HUDEP-2 (cell line): ENCODE measurements around the gene CALN1.

ENCODE experiments used
- DNase-seq, 76 experiments: peaks; one replicate each; lab custom pipeline; 2025; ENCODE audit not compliant: unreplicated experiment in 76 of 76; lab: John Stamatoyannopoulos, UW

The CALN1 gene

GRCh38 chr7:72326811-72327210 lies 85.3 kb downstream of the CALN1 start:
- DNase-seq = no peak

GRCh38 chr7:72326365-72326764 lies 85.8 kb downstream of the CALN1 start:
- no peak for DNase-seq

GRCh38 chr7:72325561-72325960 lies 86.6 kb downstream of the CALN1 start:
- DNase-seq = no peak

- no peak for DNase-seq
These were observed 90.5 kb downstream of the CALN1 start for GRCh38 chr7:72321637-72322036.

- DNase-seq = no peak
These were observed 91.1 kb downstream of the CALN1 start for GRCh38 chr7:72321081-72321480.

- DNase-seq = no peak
These were observed 94.8 kb downstream of the CALN1 start for GRCh38 chr7:72317341-72317740.

GRCh38 chr7:72316148-72316547 lies 96.0 kb downstream of the CALN1 start:
- DNase-seq = no peak

- DNase-seq = no peak
These were observed 98.2 kb downstream of the CALN1 start for GRCh38 chr7:72313906-72314305.

GRCh38 chr7:72310301-72310700 lies 101.8 kb downstream of the CALN1 start:
- no peak for DNase-seq

GRCh38 chr7:72309476-72309875 lies 102.7 kb downstream of the CALN1 start:
- no peak for DNase-seq

- DNase-seq = no peak
These were observed 103.2 kb downstream of the CALN1 start for GRCh38 chr7:72308986-72309385.

GRCh38 chr7:72307566-72307965 lies 104.6 kb downstream of the CALN1 start:
- no peak for DNase-seq

GRCh38 chr7:72298912-72299311 lies 113.2 kb downstream of the CALN1 start:
- no peak for DNase-seq

- DNase-seq = no peak
These were observed 114.0 kb downstream of the CALN1 start for GRCh38 chr7:72298091-72298490.

- DNase-seq = no peak
These were observed 114.5 kb downstream of the CALN1 start for GRCh38 chr7:72297636-72298035.

GRCh38 chr7:72292794-72293193 lies 119.3 kb downstream of the CALN1 start:
- no peak for DNase-seq

- DNase-seq = no peak
These were observed 120.0 kb downstream of the CALN1 start for GRCh38 chr7:72292118-72292517.

- DNase-seq = no peak
These were observed 125.6 kb downstream of the CALN1 start for GRCh38 chr7:72286519-72286918.

GRCh38 chr7:72283309-72283708 lies 128.8 kb downstream of the CALN1 start:
- no peak for DNase-seq

- DNase-seq = no peak
These were observed 130.8 kb downstream of the CALN1 start for GRCh38 chr7:72281308-72281707.

- no peak for DNase-seq
These were observed 132.9 kb downstream of the CALN1 start for GRCh38 chr7:72279203-72279602.

GRCh38 chr7:72278550-72278949 lies 133.6 kb downstream of the CALN1 start:
- DNase-seq = no peak

- no peak for DNase-seq
These were observed 136.6 kb downstream of the CALN1 start for GRCh38 chr7:72275382-72276070.
